Fibroblast of lung (primary cell): ENCODE results near the gene VSIG4. TPM values are rescaled to one million over a fixed set of nuclear protein-coding genes. Genes with fewer than 3 reads are reported as not detected.

Experiments
- DNase-seq, 2 donors: peaks; one replicate each; pipeline versions ENCODE4 v3.0.0 to v3.0.0-alpha.2; 2010; ENCODE audit warnings: low read depth in 2 of 2
- H2AFZ ChIP-seq: 2 replicates; pipeline ENCODE4 v1.5.1; 2012; ENCODE audit warnings: low read length, control low read depth, inconsistent platforms
- H3K27ac ChIP-seq: 2 replicates; pipeline ENCODE4 v1.5.1; 2011; ENCODE audit warnings: low read length, control low read depth; ENCODE audit not compliant: insufficient read depth
- H3K27me3 ChIP-seq: 2 replicates; pipeline ENCODE4 v1.5.1; 2011; ENCODE audit warnings: mild to moderate bottlenecking, low read length; ENCODE audit not compliant: control insufficient read depth, insufficient read depth
- H3K36me3 ChIP-seq: 2 replicates; pipeline ENCODE4 v1.5.1; 2011; ENCODE audit warnings: low read length; ENCODE audit not compliant: control insufficient read depth, insufficient read depth
- H3K4me1 ChIP-seq: 2 replicates; pipeline ENCODE4 v1.5.1; 2011; ENCODE audit warnings: low read length; ENCODE audit not compliant: control insufficient read depth, insufficient read depth; ENCODE audit errors: extremely low read depth
- H3K4me2 ChIP-seq: 2 replicates; pipeline ENCODE4 v1.5.1; 2011; ENCODE audit warnings: low read length, control low read depth; ENCODE audit not compliant: insufficient read depth; ENCODE audit errors: extremely low read depth
- H3K4me3 ChIP-seq, 4 experiments: fragments of 200-600 bp in 1 of 4; sonication (generic) in 1 of 4; replicated peaks in 1 of 4; 2 replicates each; pipeline ENCODE4 v1.5.1; 2011 to 2016; ENCODE audit warnings: low read length in 4 of 4, low read depth in 3 of 4, mild to moderate bottlenecking in 3 of 4, control low read depth in 2 of 4, inconsistent platforms in 1 of 4, mixed read lengths in 1 of 4; ENCODE audit not compliant: insufficient read depth in 1 of 4; ENCODE audit errors: control extremely low read depth in 1 of 4
- H3K79me2 ChIP-seq: 2 replicates; pipeline ENCODE4 v1.5.1; 2012; ENCODE audit warnings: mild to moderate bottlenecking, low read length, inconsistent platforms; ENCODE audit not compliant: control insufficient read depth, insufficient read depth
- H3K9ac ChIP-seq: 2 replicates; pipeline ENCODE4 v1.5.1; 2011; ENCODE audit warnings: mild to moderate bottlenecking, low read length, control low read depth; ENCODE audit not compliant: insufficient read depth
- H3K9me3 ChIP-seq: 2 replicates; pipeline ENCODE4 v1.5.1; 2012; ENCODE audit warnings: low read depth, low read length; ENCODE audit not compliant: control insufficient read depth, insufficient read depth
- H4K20me1 ChIP-seq: 2 replicates; pipeline ENCODE4 v1.5.1; 2011; ENCODE audit warnings: low read length; ENCODE audit not compliant: control insufficient read depth, insufficient read depth; ENCODE audit errors: extremely low read depth
- CTCF ChIP-seq, 2 donors: IDR thresholded peaks in 1 of 2; conservative IDR thresholded peaks in 1 of 2; 1 replicate in 1 of 2; 2 replicates in 1 of 2; pipeline ENCODE4 v1.5.1; 2011 to 2012; ENCODE audit warnings: low read length in 2 of 2, control low read depth in 1 of 2, inconsistent platforms in 1 of 2, low read depth in 1 of 2, mild to moderate bottlenecking in 1 of 2
- EZH2 ChIP-seq: IDR thresholded peaks from 2 replicates; pipeline ENCODE4 v1.5.1; 2012; ENCODE audit warnings: low read length, control low read depth, mild to moderate bottlenecking; ENCODE audit errors: missing control alignments
- polyA plus RNA-seq, 2 donors: library from polyadenylated mRNA; depleted of rRNA in 1 of 2; stranded (reverse) in 1 of 2; unstranded in 1 of 2; fragments of >200 nt; gene quantifications; 2 replicates each; pipeline ENCODE4 v1.2.1, GENCODE V29; 2011 to 2012; ENCODE audit warnings: missing spikeins in 1 of 2
- total RNA-seq: library from RNA; depleted of rRNA; stranded (reverse); fragments of >200 nt; gene quantifications from 2 replicates; pipeline ENCODE4 v1.2.1, GENCODE V29; 2014

VSIG4 gene
- total and polyA plus RNA-seq, 2 donors (not counting 1 experiment from before 2014, with no cell fraction given): not detected

- no peaks in the 10 kb centered on the region for H3K27me3 ChIP-seq
- H3K4me2 ChIP-seq: no peak overlapping the region
- H3K4me1 ChIP-seq: no peaks in the 10 kb centered on the region
- H3K27ac ChIP-seq: no peak overlapping the region
- H4K20me1 ChIP-seq: no peaks in the 10 kb centered on the region
- H3K9me3 ChIP-seq: no peaks in the 10 kb centered on the region
- no peak overlapping the region for H3K9ac ChIP-seq
- H2AFZ ChIP-seq: no peak overlapping the region
- no peak overlapping the region for H3K4me3 ChIP-seq
- TF ChIP-seq EZH2 (no peak), CTCF (conservative IDR thresholded peaks at IDR 0.05 in 1 of 2, IDR thresholded peaks at IDR 0.05 in 1 of 2; ENCODE audit: low read depth in 1 of 2, low read length in 2 of 2) (no peak)
- DNase-seq: no peak
- no peaks in the 10 kb centered on the region for H3K36me3 ChIP-seq
- no peaks in the 10 kb centered on the region for H3K79me2 ChIP-seq
These were observed 45.9 kb downstream of the VSIG4 start for GRCh38 chrX:65993915-65994460.

- TF ChIP-seq EZH2: no peak
- no peak for TF ChIP-seq CTCF (conservative IDR thresholded peaks at IDR 0.05 in 1 of 2, IDR thresholded peaks at IDR 0.05 in 1 of 2; ENCODE audit: low read depth in 1 of 2, low read length in 2 of 2)
- no peaks in the 10 kb centered on the region for H3K79me2 ChIP-seq
- H3K4me2 ChIP-seq: no peak overlapping the region
- no peaks in the 10 kb centered on the region for H3K4me1 ChIP-seq
- H3K9ac ChIP-seq: no peak overlapping the region
- no peaks in the 10 kb centered on the region for H3K36me3 ChIP-seq
- no peak overlapping the region for H2AFZ ChIP-seq
- H3K27me3 ChIP-seq: no peaks in the 10 kb centered on the region
- H4K20me1 ChIP-seq: no peaks in the 10 kb centered on the region
- H3K27ac ChIP-seq: no peak overlapping the region
- no peak overlapping the region for H3K4me3 ChIP-seq
- DNase-seq: no peak
- H3K9me3 ChIP-seq: no peaks in the 10 kb centered on the region
These were observed 46.5 kb downstream of the VSIG4 start for GRCh38 chrX:65993332-65993731.

- DNase-seq: no peak
- H3K4me1 ChIP-seq: no peaks in the 10 kb centered on the region
- H3K36me3 ChIP-seq: no peaks in the 10 kb centered on the region
- no peaks in the 10 kb centered on the region for H3K79me2 ChIP-seq
- no peak overlapping the region for H3K27ac ChIP-seq
- no peaks in the 10 kb centered on the region for H4K20me1 ChIP-seq
- H3K9ac ChIP-seq: no peak overlapping the region
- no peak overlapping the region for H2AFZ ChIP-seq
- H3K27me3 ChIP-seq: no peaks in the 10 kb centered on the region
- H3K4me3 ChIP-seq: no peak overlapping the region
- no peaks in the 10 kb centered on the region for H3K9me3 ChIP-seq
- TF ChIP-seq CTCF (conservative IDR thresholded peaks at IDR 0.05 in 1 of 2, IDR thresholded peaks at IDR 0.05 in 1 of 2; ENCODE audit: low read depth in 1 of 2, low read length in 2 of 2): no peak
- no peak for TF ChIP-seq EZH2
- no peak overlapping the region for H3K4me2 ChIP-seq
These were observed 49.2 kb downstream of the VSIG4 start for GRCh38 chrX:65990702-65991101.
